Activated B cell treated with CpG ODN at 0.5 μM for 24 hours (primary cell): Measurements from ENCODE around the gene TLCD3B. TPM values are rescaled to one million over a fixed set of nuclear protein-coding genes. Genes with fewer than 3 reads are reported as not detected.

Experiments used
- ATAC-seq: fragments of 200-7000 bp; cut with Tn5 transposase; one replicate; pipeline ENCODE4 v1.10.0; 2021; ENCODE audit warnings: low read depth, mild to moderate bottlenecking, moderate library complexity
- CTCF ChIA-PET: fragments of 350-600 bp; sonication (Branson Sonifier 250); formaldehyde crosslinking; loops from one replicate; lab custom pipeline; 2021; ENCODE audit warnings: antibody characterized with exemption; lab: Charles Lee
- POLR2A ChIA-PET: fragments of 350-600 bp; sonication (Branson Sonifier 250); formaldehyde crosslinking; loops from one replicate; lab custom pipeline; 2021; ENCODE audit warnings: antibody characterized with exemption; lab: Charles Lee
- DNase-seq: peaks from one replicate; pipeline ENCODE4 v3.0.0; 2022
- H3K27ac Mint-ChIP-seq: one replicate; pipeline ENCODE4 v1.8.0; 2020; ENCODE audit warnings: mixed read lengths
- H3K27me3 Mint-ChIP-seq: one replicate; pipeline ENCODE4 v1.8.0; 2021; ENCODE audit warnings: mixed read lengths
- H3K36me3 Mint-ChIP-seq: one replicate; pipeline ENCODE4 v1.8.0; 2021; ENCODE audit warnings: low read depth, mixed read lengths
- H3K4me1 Mint-ChIP-seq: one replicate; pipeline ENCODE4 v1.8.0; 2021; ENCODE audit warnings: mixed read lengths
- H3K4me3 Mint-ChIP-seq: one replicate; pipeline ENCODE4 v1.8.0; 2020; ENCODE audit warnings: mild to moderate bottlenecking, mixed read lengths
- H3K9me3 Mint-ChIP-seq: one replicate; pipeline ENCODE4 v1.8.0; 2020; ENCODE audit warnings: mixed read lengths
- CTCF ChIP-seq: fragments of 200-600 bp; IDR thresholded peaks from one replicate; pipeline ENCODE4 v1.8.0; 2022; ENCODE audit warnings: antibody characterized with exemption, mild to moderate bottlenecking
- intact Hi-C: fragments of 100-400 bp; cut with micrococcal nuclease; formaldehyde crosslinking; loops from one replicate; pipeline ENCODE4 v1.15.1; 2024
- total RNA-seq: library from RNA; stranded (reverse); gene quantifications from 2 replicates; pipeline ENCODE4 v1.2.3, GENCODE V29; 2022

Gene TLCD3B
- total RNA-seq, 1 donor from 2014 or later = not detected

- no peak for TF ChIP-seq CTCF
- ChIA-PET POLR2A (interaction anchor here (0.6 kb wide), 1 partner anchor 1284 kb away, joined by 13 read pairs; no protein-coding TSS in a partner anchor), CTCF (no interaction called here)
- Mint-ChIP-seq H3K9me3 (no peaks in the 10 kb centered on the region), H3K4me3 (no peak overlapping the region), H3K27ac (no peak overlapping the region), H3K36me3 (peaks cover 60% of the 10 kb centered on the region), H3K27me3 (no peaks in the 10 kb centered on the region), H3K4me1 (peaks cover 29% of the 10 kb centered on the region)
- intact Hi-C loops = no loop called here
- DNase-seq = no peak
- no peak for ATAC-seq
Observed at GRCh38 chr16:29978564-29979270, 52.4 kb downstream of the TLCD3B start.

- ATAC-seq (no peak), DNase-seq (no peak)
- peaks cover 34% of the 10 kb centered on the region for H3K4me1 Mint-ChIP-seq
- H3K4me3 Mint-ChIP-seq = no peak overlapping the region
- intact Hi-C loops = no loop called here
- no peaks in the 10 kb centered on the region for H3K9me3 Mint-ChIP-seq
- POLR2A ChIA-PET = interaction anchor here (0.5 to 0.6 kb wide), 2 partner anchors 35 to 1284 kb away, joined by 3 to 13 read pairs; no protein-coding TSS in a partner anchor
- no peak overlapping the region for H3K27ac Mint-ChIP-seq
- CTCF ChIA-PET = no interaction called here
- no peaks in the 10 kb centered on the region for H3K27me3 Mint-ChIP-seq
- TF ChIP-seq CTCF = no peak
- peaks cover 55% of the 10 kb centered on the region for H3K36me3 Mint-ChIP-seq
Observed at GRCh38 chr16:29978081-29978480, 53.0 kb downstream of the TLCD3B start.

DNA sequence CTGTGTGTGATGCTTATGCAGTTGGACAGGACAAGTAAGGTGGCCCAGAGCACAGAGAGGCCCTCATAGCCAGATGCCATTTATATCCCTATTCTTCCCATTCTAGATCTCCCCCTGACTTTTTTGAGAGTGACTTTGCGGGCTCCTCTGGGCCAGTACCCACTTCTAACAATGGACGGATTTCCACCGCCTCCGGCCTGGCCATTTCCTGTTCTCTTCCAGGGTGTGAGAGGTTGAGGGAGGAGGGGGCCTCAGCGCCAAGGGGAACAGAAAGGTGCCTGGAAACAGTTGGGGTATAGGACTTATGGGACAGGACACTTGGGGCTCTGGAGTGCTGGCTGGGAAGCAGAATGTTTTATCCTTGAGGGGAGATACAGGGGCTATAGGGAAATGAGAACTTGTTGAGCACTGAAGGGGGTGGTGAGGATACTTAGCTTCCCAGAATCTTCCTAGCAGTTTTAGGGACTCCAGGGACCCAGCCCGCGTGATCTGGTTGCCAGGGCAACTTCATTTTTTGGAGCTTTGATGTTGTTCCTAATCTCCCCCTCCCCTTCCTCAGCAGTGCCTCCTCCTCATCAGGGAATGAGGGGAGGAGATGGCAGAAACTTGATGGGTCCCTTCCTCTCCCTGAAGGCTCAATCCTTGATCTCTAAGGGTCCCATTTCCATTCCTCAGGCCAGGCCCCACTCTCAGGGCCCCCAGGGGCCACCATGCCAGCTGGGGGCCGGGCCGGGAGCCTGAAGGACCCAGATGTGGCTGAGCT lies 53.8 kb downstream of the TLCD3B start:
- H3K4me1 Mint-ChIP-seq = peaks cover 39% of the 10 kb centered on the region

DNA sequence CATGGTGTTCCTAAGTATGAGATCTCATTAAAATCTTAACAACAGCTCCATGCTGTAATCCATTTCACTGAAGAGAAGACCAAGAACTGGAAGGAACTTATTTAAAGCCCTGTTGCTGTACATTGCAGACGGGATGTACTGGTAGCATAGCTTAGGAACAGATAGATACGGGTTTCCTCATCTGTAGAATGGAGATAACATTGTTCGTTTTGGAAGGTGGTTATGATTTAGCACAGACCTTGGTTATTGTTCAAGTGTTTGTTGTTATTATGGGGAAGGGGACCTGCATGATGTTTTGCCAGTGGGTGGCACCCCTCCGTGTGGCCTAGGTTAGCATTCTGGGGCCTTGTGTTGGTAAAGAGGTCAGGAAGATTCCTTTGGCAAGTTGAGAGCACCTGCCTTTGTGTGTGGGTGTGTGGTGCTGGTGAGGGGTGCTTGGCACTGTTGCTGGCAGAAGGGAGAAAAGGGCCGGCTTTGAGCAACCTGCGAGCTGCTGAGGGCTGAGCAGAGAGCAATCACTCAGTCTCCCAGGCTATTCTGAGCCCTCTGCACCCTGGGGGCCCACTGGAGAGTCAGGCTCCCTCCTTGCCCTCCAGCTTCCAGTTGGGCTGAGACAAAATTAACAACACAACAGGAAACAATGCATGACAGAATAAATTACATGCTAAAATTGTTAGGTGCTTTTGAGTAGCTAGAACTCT lies 55.1 kb downstream of the TLCD3B start:
- no peak for TF ChIP-seq CTCF
- no peaks in the 10 kb centered on the region for H3K27me3 Mint-ChIP-seq
- no peak for DNase-seq
- H3K27ac Mint-ChIP-seq = peak overlapping the region; percentile 31
- POLR2A ChIA-PET = interaction anchor here (1.1 to 1.5 kb wide), 3 partner anchors 10 to 116 kb away, joined by 3 to 4 read pairs (median 3); partner anchors contain the start of gene TBX6
- ATAC-seq = no peak
- H3K4me3 Mint-ChIP-seq = peak overlapping the region; percentile 96
- intact Hi-C loops = no loop called here
- CTCF ChIA-PET = interaction anchor here (1.6 kb wide), 1 partner anchor 30 kb away, joined by 4 read pairs; no protein-coding TSS in a partner anchor
- peaks cover 39% of the 10 kb centered on the region for H3K4me1 Mint-ChIP-seq
- H3K9me3 Mint-ChIP-seq = no peaks in the 10 kb centered on the region
- peaks cover 38% of the 10 kb centered on the region for H3K36me3 Mint-ChIP-seq

More for the DNA sequence above, 53.8 kb downstream of the TLCD3B start:
- intact Hi-C loops = no loop called here
- ATAC-seq (no peak), DNase-seq (no peak)
- Mint-ChIP-seq H3K9me3 (no peaks in the 10 kb centered on the region), H3K27me3 (no peaks in the 10 kb centered on the region), H3K4me3 (no peak overlapping the region), H3K27ac (no peak overlapping the region), H3K36me3 (peaks cover 47% of the 10 kb centered on the region)
- TF ChIP-seq CTCF = no peak
- ChIA-PET CTCF (no interaction called here), POLR2A (interaction anchor here (0.5 kb wide), 1 partner anchor 36 kb away, joined by 3 read pairs; no protein-coding TSS in a partner anchor)
